Right lobe of liver (tissue), 4 donors: ENCODE results near the gene GJA10.
"Not testable (repeated sequence)": the region's sequence is repeated elsewhere in the genome, so short reads cannot be mapped to it uniquely, and the experiment has no call there.

Experiments
- CTCF ChIP-seq, 4 donors: fragments of 200-600 bp in 3 of 4; fragments of 450-650 bp in 1 of 4; IDR thresholded peaks; one replicate each; pipeline versions ENCODE4 v1.5.1 to v1.8.0; 2016 to 2022; ENCODE audit warnings: antibody characterized with exemption in 4 of 4, mild to moderate bottlenecking in 2 of 4
- POLR2A ChIP-seq: fragments of 450-650 bp; IDR thresholded peaks from one replicate; pipeline ENCODE4 v1.6.1; 2017; ENCODE audit warnings: antibody characterized with exemption, mild to moderate bottlenecking
- donor health status: DM: no; HTN: no; CAD: no.
- donor health status: DM: no; HTN: no; CAD: no.
- donor health status: DM: no; HTN: yes; CAD: no.

GRCh38 chr6:89890845-89891528 is 3.3 kb upstream of the GJA10 start:
- TF ChIP-seq POLR2A; CTCF (IDR thresholded peaks at IDR 0.05): not testable (repeated sequence)
